ENCODE results near the gene TMEM8B.

The TMEM8B gene

GRCh38 chr9:35845824-35846771 lies 17.1 kb downstream of the TMEM8B start:
- Histone ChIP-seq H2AFZ (ENCODE audit: low read length) (no peak overlapping the region), H3K27me3 (ENCODE audit: insufficient read depth, low read length, poor library complexity, severe bottlenecking) (no peaks in the 10 kb centered on the region)

GRCh38 chr9:35847792-35848572 lies 19.0 kb downstream of the TMEM8B start:
- Histone ChIP-seq H3K9me2 (replicated peaks; ENCODE audit: low read depth, low read length) (no peaks in the 10 kb centered on the region), H3K79me2 (ENCODE audit: insufficient read depth, low read length) (no peaks in the 10 kb centered on the region), H2AFZ (ENCODE audit: low read length) (no peak overlapping the region), H3K9me3 (ENCODE audit: insufficient read depth, low read depth, low read length) (no peaks in the 10 kb centered on the region), H4K20me1 (ENCODE audit: insufficient read depth, low read length, poor library complexity, severe bottlenecking) (no peaks in the 10 kb centered on the region), H3K4me2 (ENCODE audit: low read depth, low read length, poor library complexity, severe bottlenecking) (no peak overlapping the region), H3F3A (ENCODE audit: low read depth) (no peaks in the 10 kb centered on the region), H3K36me3 (ENCODE audit: insufficient read depth, low read length) (no peaks in the 10 kb centered on the region), H3K27me3 (ENCODE audit: insufficient read depth, low read length, poor library complexity, severe bottlenecking) (no peaks in the 10 kb centered on the region), H3K9ac (ENCODE audit: low read depth, low read length, poor library complexity, severe bottlenecking) (no peak overlapping the region), H3K4me1 (ENCODE audit: insufficient read depth, low read length, poor library complexity, severe bottlenecking) (peaks cover 4% of the 10 kb centered on the region), H3K4me3 (ENCODE audit: low read length, poor library complexity, severe bottlenecking) (no peak overlapping the region)
- TF ChIP-seq CTCF (conservative IDR thresholded peaks at IDR 0.05; ENCODE audit: low read length): no peak
- TF ChIP-seq EZH2phosphoT487 (IDR thresholded peaks at IDR 0.05; ENCODE audit: borderline replicate concordance): no peak

More at GRCh38 chr9:35845824-35846771, 17.1 kb downstream of the TMEM8B start:
- Histone ChIP-seq H3K4me1 (ENCODE audit: insufficient read depth, low read length, poor library complexity, severe bottlenecking) (peaks cover 4% of the 10 kb centered on the region), H3K9me2 (replicated peaks; ENCODE audit: low read depth, low read length) (no peaks in the 10 kb centered on the region), H3K36me3 (ENCODE audit: insufficient read depth, low read length) (no peaks in the 10 kb centered on the region), H3K9ac (ENCODE audit: low read depth, low read length, poor library complexity, severe bottlenecking) (no peak overlapping the region), H3K79me2 (ENCODE audit: insufficient read depth, low read length) (no peaks in the 10 kb centered on the region), H3K4me2 (ENCODE audit: low read depth, low read length, poor library complexity, severe bottlenecking) (no peak overlapping the region), H3K9me3 (ENCODE audit: insufficient read depth, low read depth, low read length) (no peaks in the 10 kb centered on the region), H4K20me1 (ENCODE audit: insufficient read depth, low read length, poor library complexity, severe bottlenecking) (no peaks in the 10 kb centered on the region), H3F3A (ENCODE audit: low read depth) (no peaks in the 10 kb centered on the region), H3K4me3 (ENCODE audit: low read length, poor library complexity, severe bottlenecking) (no peak overlapping the region)
- TF ChIP-seq EZH2phosphoT487 (IDR thresholded peaks at IDR 0.05; ENCODE audit: borderline replicate concordance) (no peak), CTCF (conservative IDR thresholded peaks at IDR 0.05; ENCODE audit: low read length) (no peak)

GRCh38 chr9:35852267-35852815 lies 23.3 kb downstream of the TMEM8B start:
- no peak overlapping the region for H3K4me3 ChIP-seq (ENCODE audit: low read length, poor library complexity, severe bottlenecking)
- TF ChIP-seq CTCF (conservative IDR thresholded peaks at IDR 0.05; ENCODE audit: low read length) (no peak), EZH2phosphoT487 (IDR thresholded peaks at IDR 0.05; ENCODE audit: borderline replicate concordance) (no peak)
- no peak overlapping the region for H3K4me2 ChIP-seq (ENCODE audit: low read depth, low read length, poor library complexity, severe bottlenecking)

More at GRCh38 chr9:35852267-35852815, 23.3 kb downstream of the TMEM8B start:
- Histone ChIP-seq H2AFZ (ENCODE audit: low read length) (no peak overlapping the region), H3K4me1 (ENCODE audit: insufficient read depth, low read length, poor library complexity, severe bottlenecking) (no peaks in the 10 kb centered on the region), H3K27me3 (ENCODE audit: insufficient read depth, low read length, poor library complexity, severe bottlenecking) (no peaks in the 10 kb centered on the region), H3K9me3 (ENCODE audit: insufficient read depth, low read depth, low read length) (no peaks in the 10 kb centered on the region), H3K79me2 (ENCODE audit: insufficient read depth, low read length) (no peaks in the 10 kb centered on the region), H3K36me3 (ENCODE audit: insufficient read depth, low read length) (no peaks in the 10 kb centered on the region), H4K20me1 (ENCODE audit: insufficient read depth, low read length, poor library complexity, severe bottlenecking) (no peaks in the 10 kb centered on the region), H3K9ac (ENCODE audit: low read depth, low read length, poor library complexity, severe bottlenecking) (no peak overlapping the region), H3F3A (ENCODE audit: low read depth) (no peaks in the 10 kb centered on the region), H3K9me2 (replicated peaks; ENCODE audit: low read depth, low read length) (no peaks in the 10 kb centered on the region)

Measured in Loucy (cell line).